GM12878 (cell line): Measurements from ENCODE around the gene LTB4R2. TPM values are rescaled to one million over a fixed set of nuclear protein-coding genes. Genes with fewer than 3 reads are reported as not detected.

Experiments
- BCL3 ChIP-seq: IDR thresholded peaks from 2 replicates; pipeline ENCODE4 v1.6.1; 2011; ENCODE audit warnings: borderline replicate concordance, low read depth, mild to moderate bottlenecking, moderate library complexity, low read length; ENCODE audit not compliant: insufficient read depth, poor library complexity, severe bottlenecking
- BHLHE40 ChIP-seq, 2 experiments: fragments of 450-650 bp in 1 of 2; IDR thresholded peaks; 2 replicates each; pipeline ENCODE4 v1.6.1; 2011 to 2017; ENCODE audit warnings: low read depth in 2 of 2, borderline replicate concordance in 1 of 2, improper control_type of control experiment in 1 of 2, low read length in 1 of 2, mild to moderate bottlenecking in 1 of 2
- CREB1 ChIP-seq: IDR thresholded peaks from 2 replicates; pipeline ENCODE4 v1.6.1; 2012; ENCODE audit warnings: low read depth, mild to moderate bottlenecking, inconsistent platforms
- HSF1 ChIP-seq: fragments of 150-350 bp; IDR thresholded peaks from 2 replicates; pipeline ENCODE4 v1.6.1; 2014; ENCODE audit warnings: mild to moderate bottlenecking, low read depth, low read length
- MLLT1 ChIP-seq: fragments of 450-650 bp; IDR thresholded peaks from 2 replicates; pipeline ENCODE4 v1.6.1; 2016; ENCODE audit warnings: mild to moderate bottlenecking
- PML ChIP-seq: IDR thresholded peaks from 2 replicates; pipeline ENCODE4 v1.6.1; 2012; ENCODE audit warnings: low read length, inconsistent platforms
- RAD21 ChIP-seq: IDR thresholded peaks from 2 replicates; pipeline ENCODE4 v1.6.1; 2011; ENCODE audit warnings: mild to moderate bottlenecking, low read depth, low read length, moderate library complexity; ENCODE audit not compliant: insufficient read depth
- RELA ChIP-seq: fragments of 450-650 bp; IDR thresholded peaks from 2 replicates; pipeline ENCODE4 v1.8.0; 2014; ENCODE audit warnings: borderline replicate concordance; ENCODE audit not compliant: partially characterized antibody
- SIN3A ChIP-seq: IDR thresholded peaks from 2 replicates; pipeline ENCODE4 v1.6.1; 2012; ENCODE audit warnings: low read depth, low read length, improper control_type of control experiment
- ZBTB4 ChIP-seq: fragments of 450-650 bp; formaldehyde crosslinking; IDR thresholded peaks from 2 replicates; pipeline ENCODE4 v1.4.0; 2022; ENCODE audit warnings: mild to moderate bottlenecking, moderate library complexity
- ZNF687 ChIP-seq: fragments of 450-650 bp; IDR thresholded peaks from 2 replicates; pipeline ENCODE4 v1.6.1; 2017; ENCODE audit warnings: mild to moderate bottlenecking, moderate library complexity
- polyA plus RNA-seq, 11 experiments: library from polyadenylated mRNA; depleted of rRNA in 4 of 11; unstranded in 6 of 11; stranded (reverse) in 5 of 11; fragments of >200 nt; fragmentation: Nextera tagmentation in 4 of 11; fragmentation: Illumina TruSeq in 1 of 11; extraction: Ambion mirVana in 4 of 11; extraction: Trizol in 1 of 11; gene quantifications; 1 replicate in 1 of 11; 2 replicates in 10 of 11; pipeline versions ENCODE4 v1.2.1 to v1.2.3, GENCODE V29; 2011 to 2016; ENCODE audit warnings: inconsistent platforms in 2 of 11, missing spikeins in 2 of 11, low read depth in 1 of 11
- total RNA-seq, 4 experiments: library from RNA; depleted of rRNA in 3 of 4; stranded (reverse); fragments of >200 nt in 3 of 4; fragmentation: Illumina TruSeq in 1 of 4; extraction: Trizol in 1 of 4; gene quantifications; 2 replicates each; pipeline versions ENCODE4 v1.2.1 to v1.2.3, GENCODE V29; 2013 to 2021

LTB4R2 gene
- total and polyA plus RNA-seq, 10 of the 15 experiments (the other 5 are each of a cell fraction or from before 2014, with no cell fraction given) = 0.06 to 16.0 (median 2.6) TPM

- TF ChIP-seq ZBTB4 = no peak
- TF ChIP-seq BHLHE40 (IDR thresholded peaks at IDR 0.05; ENCODE audit: borderline replicate concordance in 1 of 2, low read depth in 2 of 2, low read length in 1 of 2) = peak; percentile 91 to 93
- TF ChIP-seq MLLT1 = no peak
- no peak for TF ChIP-seq BCL3
- TF ChIP-seq CREB1 = no peak
- TF ChIP-seq SIN3A = no peak
- no peak for TF ChIP-seq PML
- no peak for TF ChIP-seq HSF1
- TF ChIP-seq RAD21 = 0 out of 2 replicates have a peak, but pooled peaks have one; percentile 29
- TF ChIP-seq RELA = peak; percentile 14
- peak; percentile 87 for TF ChIP-seq ZNF687
Measured at GRCh38 chr14:24279301-24280186, 30.4 kb upstream of the LTB4R2 start (continued).
